22Rv1 (cell line): Measurements from ENCODE around the gene PRSS36.

ENCODE experiments used
- CTCF ChIP-seq: fragments of 450-650 bp; IDR thresholded peaks from 2 replicates; pipeline ENCODE4 v1.5.1; 2017; ENCODE audit warnings: mild to moderate bottlenecking
- ZFX ChIP-seq: fragments of 450-650 bp; IDR thresholded peaks from 2 replicates; pipeline ENCODE4 v1.6.1; 2017; ENCODE audit warnings: antibody characterized with exemption, borderline replicate concordance

- TF ChIP-seq CTCF (no peak), ZFX (no peak)
Observed at GRCh38 chr16:31148896-31149295, 970 bp downstream of the PRSS36 start.
